MG63 (cell line): ENCODE measurements around the gene SLC24A2. TPM values are rescaled to one million over a fixed set of nuclear protein-coding genes. Genes with fewer than 3 reads are reported as not detected.
"Not testable (repeated sequence)": the region's sequence is repeated elsewhere in the genome, so short reads cannot be mapped to it uniquely, and the experiment has no call there.

ENCODE experiments used
- DNase-seq: peaks from one replicate; pipeline ENCODE4 v3.0.0-alpha.2; 2020
- H3K27me3 ChIP-seq: fragments of 250-450 bp; sonication (Bioruptor Pico); 2 replicates; pipeline ENCODE4 v1.5.1; 2020; ENCODE audit warnings: mild to moderate bottlenecking, moderate library complexity
- H3K36me3 ChIP-seq: fragments of 250-450 bp; sonication (Bioruptor Pico); 2 replicates; pipeline ENCODE4 v1.5.1; 2020; ENCODE audit warnings: mild to moderate bottlenecking, moderate library complexity
- H3K4me3 ChIP-seq: fragments of 250-450 bp; sonication (Bioruptor Pico); 2 replicates; pipeline ENCODE4 v1.5.1; 2020; ENCODE audit warnings: mild to moderate bottlenecking, moderate library complexity
- H3K9me3 ChIP-seq: fragments of 250-450 bp; sonication (Bioruptor Pico); 2 replicates; pipeline ENCODE4 v1.5.1; 2020; ENCODE audit warnings: mild to moderate bottlenecking, moderate library complexity
- total RNA-seq: library from RNA; depleted of rRNA; stranded (reverse); fragments of >200 nt; shearing (Covaris generic); gene quantifications from 2 replicates; pipeline ENCODE4 v1.2.3, GENCODE V29; 2014; ENCODE audit warnings: low replicate concordance; rRNA removed

SLC24A2 gene
- total RNA-seq = not detected in 2 replicates

DNA sequence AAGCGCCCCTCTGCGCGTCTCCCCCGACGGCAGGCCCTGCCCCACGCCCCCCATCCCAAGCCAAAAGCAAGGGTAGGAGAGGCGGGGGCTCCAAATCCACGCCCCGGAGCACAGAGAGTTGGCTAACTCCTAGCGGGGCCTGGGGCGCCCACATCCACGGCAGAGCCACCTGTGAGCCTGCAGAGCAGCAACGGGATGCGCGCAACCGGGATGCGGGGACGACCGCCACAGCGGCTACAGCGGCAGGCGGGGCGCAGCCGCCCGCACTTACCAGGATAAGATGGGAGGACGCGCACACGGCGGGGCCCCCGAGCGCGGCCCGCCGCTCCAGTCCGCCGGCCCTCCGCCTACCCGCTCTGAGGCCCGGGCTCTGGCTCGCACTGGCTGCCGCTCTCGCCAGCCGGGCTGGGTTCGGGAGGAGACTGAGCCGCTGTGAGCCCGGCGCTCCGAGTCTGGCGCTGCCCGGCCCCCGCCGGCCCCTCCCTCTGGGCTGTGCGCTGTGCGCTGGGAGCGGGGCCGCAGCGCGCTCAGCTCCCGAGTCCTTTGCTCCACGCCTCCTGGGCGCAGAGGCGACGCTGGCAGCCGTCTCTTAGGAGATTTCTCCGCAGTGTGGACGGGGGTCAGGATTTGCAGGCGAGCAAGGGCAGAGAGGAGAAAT, at the start of gene SLC24A2:
Gene SLC24A2 (minus strand): TSS at position 424 of the 658 bp plus-strand sequence.
- Histone ChIP-seq H3K27me3 (peaks cover 49% of the 10 kb centered on the region), H3K9me3 (no peaks in the 10 kb centered on the region), H3K36me3 (no peaks in the 10 kb centered on the region), H3K4me3 (no peak within 1 kb of the TSS)
- peak; percentile 14 for DNase-seq

DNA sequence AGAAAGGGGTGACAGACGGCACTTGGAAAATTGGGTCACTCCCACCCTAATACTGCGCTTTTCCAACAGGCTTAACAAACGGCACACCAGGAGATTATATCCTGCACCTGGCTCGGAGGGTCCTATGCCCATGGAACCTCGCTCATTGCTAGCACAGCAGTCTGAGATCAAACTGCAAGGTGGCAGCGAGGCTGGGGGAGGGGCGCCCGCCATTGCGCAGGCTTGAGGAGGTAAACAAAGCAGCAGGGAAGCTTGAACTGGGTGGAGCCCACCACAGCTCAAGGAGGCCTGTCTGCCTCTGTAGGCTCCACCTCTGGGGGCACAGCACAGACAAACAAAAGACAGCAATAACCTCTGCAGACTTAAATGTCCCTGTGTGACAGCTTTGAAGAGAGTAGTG, 44.5 kb upstream of the SLC24A2 start:
- not testable (repeated sequence) for H3K36me3 ChIP-seq, DNase-seq, H3K9me3 ChIP-seq, H3K4me3 ChIP-seq, H3K27me3 ChIP-seq

DNA sequence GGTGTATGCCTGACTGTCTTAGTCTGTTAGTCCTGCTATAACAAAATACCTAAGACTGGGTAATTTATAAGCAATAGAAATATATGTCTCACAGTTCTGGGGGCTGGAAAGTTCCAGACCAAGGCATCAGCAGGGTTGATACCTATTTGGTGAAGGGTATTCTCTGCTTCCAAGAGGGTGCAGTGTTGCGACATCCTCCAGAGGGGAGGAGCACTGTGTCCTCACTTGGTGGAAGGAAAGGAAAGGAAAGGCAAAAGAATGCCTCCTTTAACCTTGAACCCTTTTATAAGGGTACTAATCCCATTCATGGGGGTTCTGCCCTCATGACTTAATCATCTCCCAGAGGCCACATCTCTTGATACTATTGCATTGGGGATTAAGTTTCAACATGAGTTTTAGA, 42.0 kb upstream of the SLC24A2 start:
- no peak for DNase-seq
- Histone ChIP-seq H3K4me3 (no peak overlapping the region), H3K36me3 (no peaks in the 10 kb centered on the region), H3K27me3 (no peaks in the 10 kb centered on the region; the same call in 1 of the 2 replicates), H3K9me3 (no peaks in the 10 kb centered on the region)

DNA sequence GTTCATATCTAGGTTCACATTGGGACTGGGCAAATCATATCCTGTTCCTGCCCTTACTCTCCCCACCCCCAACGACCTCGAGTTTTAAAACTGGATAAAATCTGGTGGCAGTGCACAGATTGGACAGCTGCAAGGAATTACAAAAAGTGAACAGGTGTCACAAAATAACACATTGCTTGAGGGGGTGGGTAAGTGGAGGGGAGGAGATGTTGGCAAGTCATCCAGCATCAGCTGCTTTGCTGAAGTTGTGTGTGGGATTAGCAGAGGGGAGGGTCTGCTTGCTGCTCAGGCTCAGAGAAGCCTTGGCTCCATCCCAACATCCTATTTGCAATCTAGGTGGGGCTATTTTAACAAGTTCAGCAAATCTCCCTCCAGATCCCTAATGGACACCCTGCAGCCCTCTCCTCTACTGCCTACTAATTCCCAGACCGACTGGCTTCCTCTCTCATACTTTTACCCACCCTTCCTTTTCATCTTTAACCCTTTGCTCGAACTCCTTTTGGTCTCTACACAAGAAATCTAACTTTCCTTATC, 39.8 kb upstream of the SLC24A2 start:
- Histone ChIP-seq H3K9me3 (no peaks in the 10 kb centered on the region), H3K4me3 (no peak overlapping the region), H3K27me3 (no peaks in the 10 kb centered on the region; the same call in 1 of the 2 replicates), H3K36me3 (no peaks in the 10 kb centered on the region)
- no peak for DNase-seq

DNA sequence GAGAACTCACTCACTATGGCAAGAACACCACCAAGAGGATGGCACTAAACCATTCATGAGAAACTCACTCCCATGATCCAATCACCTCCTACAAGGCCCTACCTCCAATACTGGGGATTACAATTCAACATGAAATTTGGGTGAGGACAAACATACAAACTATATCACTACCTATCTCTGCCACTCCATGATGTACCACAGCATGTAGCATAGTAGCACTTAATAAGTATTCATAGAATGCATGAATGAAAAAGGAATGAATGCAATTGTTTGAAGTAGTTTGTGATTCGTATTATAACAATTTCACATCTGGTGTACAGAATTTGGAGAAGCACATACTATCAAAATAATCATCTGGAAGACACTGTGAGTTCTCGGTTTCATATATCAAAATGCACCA, 27.9 kb upstream of the SLC24A2 start:
- Histone ChIP-seq H3K9me3 (peaks cover 9% of the 10 kb centered on the region; the same call in 1 of the 2 replicates), H3K4me3 (no peak overlapping the region), H3K27me3 (peaks cover 6% of the 10 kb centered on the region; the same call in 1 of the 2 replicates), H3K36me3 (no peaks in the 10 kb centered on the region)
- DNase-seq = no peak

DNA sequence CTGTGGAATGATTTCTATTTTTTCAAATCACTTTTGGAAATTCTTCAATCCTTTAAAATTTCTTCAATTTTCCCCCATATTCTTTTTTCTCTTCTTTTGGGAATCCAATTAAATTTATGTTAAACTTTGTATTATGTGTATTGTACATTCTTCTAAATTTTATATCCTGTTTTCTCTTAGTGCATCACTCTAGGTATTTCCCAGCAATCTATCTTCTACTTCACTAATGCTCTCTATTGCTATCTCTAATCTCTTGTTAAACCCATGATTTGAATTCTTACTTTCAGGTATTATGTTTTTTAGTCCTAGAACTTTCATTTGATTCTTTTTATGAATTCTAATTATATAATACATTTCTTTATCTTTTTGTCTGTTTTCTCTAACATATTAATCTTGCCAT, 23.4 kb upstream of the SLC24A2 start:
- Histone ChIP-seq H3K36me3 (no peaks in the 10 kb centered on the region), H3K9me3 (peaks cover 6% of the 10 kb centered on the region; the same call in 1 of the 2 replicates), H3K27me3 (peaks cover 11% of the 10 kb centered on the region), H3K4me3 (no peak overlapping the region)
- DNase-seq = no peak

DNA sequence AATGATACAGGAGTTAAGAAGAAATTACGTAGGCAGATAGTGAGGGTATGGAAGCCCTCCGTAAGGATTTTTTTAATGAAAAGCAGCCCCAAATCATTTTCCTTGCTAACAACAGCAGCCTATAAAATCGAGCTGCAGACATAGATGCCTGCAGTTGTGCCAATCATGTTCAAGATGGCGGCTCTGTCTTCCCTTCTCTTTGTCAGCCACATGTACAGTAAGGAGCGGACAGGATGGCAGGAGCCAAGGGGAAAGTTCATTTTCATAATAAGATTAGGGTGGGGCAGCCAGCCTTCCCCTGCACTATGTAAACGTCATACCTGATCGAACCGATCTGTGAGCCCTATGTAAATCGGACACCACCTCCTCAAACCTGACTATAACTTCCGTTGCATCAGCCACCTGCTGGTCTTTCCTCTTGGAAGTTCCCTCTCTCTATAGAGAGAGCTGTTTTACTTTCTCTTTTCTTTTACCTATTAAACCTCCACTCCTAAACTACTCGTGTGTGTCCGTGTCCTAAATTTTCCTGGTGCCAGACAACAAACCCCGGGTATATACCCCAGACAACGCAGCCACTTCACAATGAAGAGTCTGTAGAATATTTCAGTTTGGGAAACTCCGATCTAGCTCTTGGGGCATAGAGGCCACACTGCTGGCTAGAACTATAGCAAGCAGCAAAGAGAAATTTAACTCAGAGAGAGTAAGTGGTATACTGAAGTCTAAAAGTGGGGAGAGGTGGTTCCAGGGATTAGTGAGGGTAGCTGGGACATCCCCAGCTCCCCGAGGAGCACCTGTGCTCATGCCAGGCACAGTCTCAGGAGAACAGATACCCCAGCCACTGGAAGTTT, 20.8 kb upstream of the SLC24A2 start:
- H3K36me3 ChIP-seq = no peaks in the 10 kb centered on the region
- H3K4me3 ChIP-seq = no peak overlapping the region
- H3K27me3 ChIP-seq = peaks cover 17% of the 10 kb centered on the region
- H3K9me3 ChIP-seq = 0 out of 2 replicates have a peak, but pooled peaks cover 2% of the 10 kb centered on the region
- no peak for DNase-seq

DNA sequence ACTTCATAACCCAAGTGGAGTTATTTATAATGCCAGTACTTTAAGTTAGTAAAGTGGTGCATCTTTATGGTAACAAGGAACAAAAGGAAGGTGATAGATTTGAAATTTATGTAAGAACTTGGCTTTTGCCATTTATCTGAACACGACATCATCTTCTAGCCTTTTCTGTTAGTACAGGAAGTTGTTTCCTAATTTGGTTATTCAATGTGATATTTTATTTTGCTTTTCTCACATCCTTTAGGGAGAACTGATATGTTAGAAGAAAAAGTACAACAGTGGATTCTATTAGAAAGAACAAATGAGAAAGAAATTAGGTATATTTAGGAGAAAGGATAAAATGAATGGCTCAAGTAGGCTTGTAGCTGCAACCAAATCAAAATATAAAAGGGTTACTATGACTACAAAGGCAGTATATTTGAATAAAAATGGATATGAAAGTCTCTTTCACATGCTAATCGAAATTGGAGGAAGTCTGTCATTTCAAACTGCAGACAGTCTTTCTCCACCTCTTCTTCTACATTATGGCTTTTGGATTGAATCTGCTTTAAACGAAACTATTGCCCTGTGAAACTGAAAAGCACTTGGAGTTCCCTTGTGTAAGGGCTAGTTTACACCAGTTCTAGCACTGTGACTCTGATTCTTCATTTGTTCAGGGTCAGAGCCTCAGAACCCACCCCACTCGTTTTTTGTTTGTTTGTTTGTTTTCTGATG, 18.5 kb upstream of the SLC24A2 start:
- DNase-seq = no peak
- Histone ChIP-seq H3K9me3 (no peaks in the 10 kb centered on the region), H3K4me3 (no peak overlapping the region), H3K27me3 (peaks cover 14% of the 10 kb centered on the region), H3K36me3 (no peaks in the 10 kb centered on the region)

DNA sequence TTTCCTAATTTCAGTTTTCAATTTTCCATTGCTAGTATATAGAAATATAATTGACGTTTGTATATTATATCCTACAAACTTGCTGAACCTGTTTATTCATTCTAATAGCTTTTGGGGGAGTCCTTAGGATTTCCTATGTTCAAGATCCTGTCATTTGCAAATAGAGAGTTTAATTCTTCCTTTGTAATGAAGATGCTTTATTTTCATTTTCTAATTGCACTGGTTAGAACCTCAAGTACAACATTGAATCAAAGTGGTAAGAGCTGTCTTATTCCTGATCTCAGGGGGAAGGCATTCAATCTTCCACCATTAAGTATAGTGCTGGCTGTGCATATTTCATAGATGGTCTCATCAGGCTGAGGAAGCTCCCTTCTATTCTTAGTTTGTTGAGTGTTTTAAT, 15.6 kb upstream of the SLC24A2 start:
- DNase-seq = no peak
- H3K36me3 ChIP-seq = no peaks in the 10 kb centered on the region
- H3K4me3 ChIP-seq = no peak overlapping the region
- no peaks in the 10 kb centered on the region for H3K9me3 ChIP-seq
- peaks cover 20% of the 10 kb centered on the region for H3K27me3 ChIP-seq

DNA sequence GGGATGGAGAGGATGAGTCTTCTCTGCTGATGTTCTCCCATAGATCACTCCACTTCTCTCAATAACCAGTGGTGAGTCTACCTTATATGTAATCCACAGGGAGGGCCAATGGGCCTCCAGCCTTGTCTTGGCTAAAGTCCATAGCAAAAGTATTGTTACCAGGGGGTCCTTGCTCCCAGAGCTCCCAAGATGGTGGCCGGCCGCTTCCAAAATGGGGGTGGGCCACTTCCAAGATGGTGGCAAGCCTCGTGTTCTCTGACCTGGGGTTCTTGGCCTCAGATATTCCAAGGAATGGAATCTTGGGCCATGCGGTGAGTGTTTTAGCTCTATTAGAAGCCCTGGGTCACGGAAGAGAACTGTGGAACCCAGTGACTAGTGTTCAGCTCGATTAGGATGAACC, 12.0 kb upstream of the SLC24A2 start:
- H3K36me3 ChIP-seq = no peaks in the 10 kb centered on the region
- no peaks in the 10 kb centered on the region for H3K9me3 ChIP-seq
- DNase-seq = no peak
- no peak overlapping the region for H3K4me3 ChIP-seq
- peaks cover 24% of the 10 kb centered on the region for H3K27me3 ChIP-seq

DNA sequence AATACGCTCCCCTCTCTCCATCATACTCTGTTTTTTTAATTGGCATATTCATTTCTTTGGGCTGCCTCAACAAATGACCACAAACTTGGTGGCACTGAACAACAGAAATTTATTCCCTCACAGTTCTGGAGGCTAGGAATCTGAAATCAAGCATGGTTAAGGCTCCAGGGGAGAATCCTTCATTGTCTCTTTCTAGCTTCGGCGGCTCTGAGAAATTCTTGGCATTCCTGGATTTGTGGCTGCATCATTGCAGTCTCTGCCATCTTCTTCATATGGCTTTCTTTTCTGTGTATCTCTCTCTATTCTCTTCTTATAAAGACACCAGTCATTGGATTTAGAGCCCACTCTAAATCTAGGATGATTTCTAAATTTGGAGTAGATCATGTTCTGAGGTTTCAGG, 10.9 kb upstream of the SLC24A2 start:
- Histone ChIP-seq H3K36me3 (no peaks in the 10 kb centered on the region), H3K9me3 (no peaks in the 10 kb centered on the region), H3K27me3 (peaks cover 24% of the 10 kb centered on the region), H3K4me3 (no peak overlapping the region)
- no peak for DNase-seq

DNA sequence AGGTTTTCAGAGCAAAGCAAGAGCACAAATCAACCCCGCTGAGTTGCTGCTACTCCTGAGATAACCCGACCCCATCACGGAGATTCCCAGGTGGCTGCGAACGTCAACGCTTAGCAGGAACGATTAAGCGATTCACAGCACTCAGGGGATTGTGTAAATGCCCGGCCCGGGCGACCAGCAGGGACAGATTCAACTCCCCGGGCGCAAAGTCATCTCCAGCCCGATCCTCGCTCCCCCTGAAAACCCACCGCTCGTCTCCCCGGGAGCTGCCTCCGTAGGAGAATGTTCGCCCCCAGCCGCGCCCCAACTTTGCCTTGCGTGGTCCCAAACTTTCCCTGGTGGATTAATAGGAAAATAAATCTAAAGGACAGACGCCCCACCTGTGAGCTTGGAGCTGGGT, 685 bp downstream of the SLC24A2 start:
- H3K36me3 ChIP-seq = no peaks in the 10 kb centered on the region
- no peak for DNase-seq
- H3K27me3 ChIP-seq = peaks cover 49% of the 10 kb centered on the region
- H3K9me3 ChIP-seq = no peaks in the 10 kb centered on the region
- H3K4me3 ChIP-seq = no peak overlapping the region

DNA sequence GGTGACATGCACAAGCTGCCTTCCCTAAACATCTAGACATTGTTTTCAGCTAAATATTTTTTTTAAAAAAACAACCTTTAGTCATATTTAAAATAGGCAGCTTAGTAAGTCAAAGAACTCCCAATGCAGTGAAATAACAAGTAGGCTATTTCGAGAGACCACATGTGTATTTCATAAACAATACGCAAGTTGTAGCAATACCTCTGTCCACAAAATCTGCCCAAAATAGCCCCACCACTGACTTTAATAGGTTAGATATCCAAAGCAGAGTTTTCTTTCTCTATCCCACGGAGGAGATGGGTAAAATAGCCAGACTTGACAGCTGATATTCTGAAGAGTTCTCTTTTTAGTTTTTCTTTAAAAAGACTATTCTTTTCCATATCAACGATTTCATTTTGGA, 1.2 kb downstream of the SLC24A2 start:
- no peaks in the 10 kb centered on the region for H3K36me3 ChIP-seq
- H3K27me3 ChIP-seq = peaks cover 49% of the 10 kb centered on the region
- H3K4me3 ChIP-seq = no peak overlapping the region
- no peak for DNase-seq
- no peaks in the 10 kb centered on the region for H3K9me3 ChIP-seq

DNA sequence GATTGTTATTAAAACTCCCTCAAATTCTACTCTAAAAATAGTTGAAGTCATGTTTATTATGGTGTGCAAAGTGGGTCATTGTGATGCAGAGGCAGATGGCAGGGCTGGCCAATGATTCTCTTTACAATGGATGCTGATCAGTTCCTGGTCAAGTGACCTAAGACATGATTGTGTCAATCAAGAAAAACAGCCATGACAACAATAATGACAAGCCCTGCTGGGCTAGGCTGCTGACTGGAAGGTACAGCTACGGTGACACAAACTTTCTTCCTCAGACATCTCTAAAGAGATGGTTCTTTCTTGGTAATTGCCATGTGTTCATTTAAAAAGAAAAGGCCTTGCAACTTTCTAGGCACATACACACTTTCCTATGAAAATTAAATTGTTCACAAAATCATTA, 3.6 kb downstream of the SLC24A2 start:
- no peaks in the 10 kb centered on the region for H3K9me3 ChIP-seq
- DNase-seq = no peak
- H3K36me3 ChIP-seq = no peaks in the 10 kb centered on the region
- H3K27me3 ChIP-seq = peaks cover 43% of the 10 kb centered on the region
- H3K4me3 ChIP-seq = no peak overlapping the region

DNA sequence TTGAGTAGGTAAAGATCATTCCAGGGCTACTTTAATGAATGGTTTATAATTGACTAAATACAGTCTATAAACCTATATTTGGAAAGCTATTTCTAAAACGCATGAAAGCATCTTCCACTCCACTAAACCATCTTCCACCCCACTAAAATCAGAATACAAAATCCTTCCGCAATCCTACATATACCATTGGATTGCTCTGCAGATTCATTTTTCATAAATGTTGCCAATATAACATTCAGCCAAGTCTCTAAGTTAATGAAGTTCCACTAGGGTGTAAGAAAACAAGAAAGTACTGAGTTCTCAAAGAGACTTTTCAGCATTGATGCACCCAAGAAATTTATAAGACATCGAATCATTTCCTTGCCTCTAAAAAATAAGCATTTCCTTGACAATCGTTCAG, 4.7 kb downstream of the SLC24A2 start:
- H3K36me3 ChIP-seq = no peaks in the 10 kb centered on the region
- H3K27me3 ChIP-seq = peaks cover 34% of the 10 kb centered on the region
- no peak for DNase-seq
- H3K9me3 ChIP-seq = no peaks in the 10 kb centered on the region
- H3K4me3 ChIP-seq = no peak overlapping the region

DNA sequence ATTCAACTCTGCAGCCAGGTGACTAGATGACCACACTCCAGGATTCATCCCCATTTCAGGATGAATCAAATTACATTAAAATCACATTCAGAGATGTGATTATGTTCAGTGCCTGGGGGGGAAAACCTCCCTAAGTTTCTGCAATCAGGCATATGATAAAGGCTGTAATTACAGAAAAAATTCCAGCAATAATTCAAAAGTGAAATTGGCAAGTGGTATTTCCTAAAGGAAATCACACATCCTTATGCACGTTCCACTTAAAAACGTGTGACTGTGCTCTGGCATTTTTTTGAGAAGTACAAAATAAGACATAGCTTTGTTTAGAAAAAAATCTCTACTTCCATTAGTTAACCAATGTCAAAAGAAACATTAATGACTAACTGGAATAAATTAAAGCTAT, 5.3 kb downstream of the SLC24A2 start:
- Histone ChIP-seq H3K9me3 (no peaks in the 10 kb centered on the region), H3K36me3 (no peaks in the 10 kb centered on the region), H3K4me3 (no peak overlapping the region), H3K27me3 (peaks cover 28% of the 10 kb centered on the region)
- DNase-seq = no peak

DNA sequence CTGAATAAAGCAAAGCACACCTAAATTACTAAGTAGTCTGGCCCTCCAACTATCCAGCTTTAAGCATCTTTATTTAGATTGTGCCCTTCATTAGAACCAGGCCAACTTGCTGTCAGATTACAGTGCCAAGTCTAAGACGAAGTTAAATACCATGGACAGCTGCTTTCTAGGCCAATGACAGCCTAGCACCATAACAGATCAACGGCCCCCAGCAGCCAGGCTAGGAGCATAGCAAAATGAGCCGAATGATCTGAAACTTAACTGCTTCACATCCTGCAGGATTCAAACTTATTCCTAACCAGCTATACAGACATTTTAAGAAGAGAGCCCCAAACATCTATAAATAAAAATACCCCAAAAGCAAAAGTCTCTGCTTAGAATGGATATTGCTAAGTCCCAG, 6.8 kb downstream of the SLC24A2 start:
- H3K4me3 ChIP-seq = no peak overlapping the region
- DNase-seq = no peak
- peaks cover 13% of the 10 kb centered on the region for H3K27me3 ChIP-seq
- H3K36me3 ChIP-seq = no peaks in the 10 kb centered on the region
- no peaks in the 10 kb centered on the region for H3K9me3 ChIP-seq
